ENCODE data around the gene ZRANB3. TPM values are rescaled to one million over a fixed set of nuclear protein-coding genes. Genes with fewer than 3 reads are reported as not detected.

Gene ZRANB3
- total RNA-seq, 1 donor from 2014 or later = 8.9 TPM

DNA sequence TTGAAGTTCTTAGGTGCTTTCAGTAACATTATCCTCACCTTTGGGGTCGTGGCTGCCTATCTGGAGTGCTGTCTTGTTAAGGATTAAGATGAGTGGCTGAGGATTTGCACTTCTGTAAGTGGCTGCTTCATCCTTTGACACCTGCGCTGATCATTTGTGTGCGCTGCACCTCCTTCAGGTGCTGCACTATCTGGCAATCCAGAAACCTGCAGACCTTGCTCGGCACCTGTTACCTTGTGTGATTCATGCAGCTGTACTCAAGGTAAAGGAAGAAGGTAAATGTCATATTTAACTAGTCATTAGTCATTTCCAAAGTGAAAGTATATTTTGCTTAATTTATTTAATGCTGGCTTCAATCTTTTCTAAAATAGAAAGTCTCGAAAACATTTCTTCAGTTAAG is 368.6 kb downstream of the ZRANB3 start:
- Histone ChIP-seq H3K79me2 (ENCODE audit: insufficient read depth, low read length) (no peaks in the 10 kb centered on the region), H3K36me3 (ENCODE audit: insufficient read depth, low read length) (peaks cover 20% of the 10 kb centered on the region), H3K27me3 (ENCODE audit: insufficient read depth, low read length) (no peaks in the 10 kb centered on the region), H3K9ac (ENCODE audit: low read length) (no peak overlapping the region), H3K27ac (ENCODE audit: low read depth, low read length) (no peak overlapping the region), H2AFZ (ENCODE audit: low read depth, low read length) (no peak overlapping the region), H3K4me1 (ENCODE audit: insufficient read depth, low read length) (peaks cover 5% of the 10 kb centered on the region), H3K4me3 (ENCODE audit: insufficient read depth, low read depth, low read length) (no peak overlapping the region), H3K9me3 (ENCODE audit: insufficient read depth, low read depth, low read length) (no peaks in the 10 kb centered on the region), H4K20me1 (ENCODE audit: insufficient read depth, low read length) (no peaks in the 10 kb centered on the region), H3K4me2 (ENCODE audit: low read length) (no peak overlapping the region)
- no peak for TF ChIP-seq CTCF (IDR thresholded peaks at IDR 0.05; ENCODE audit: insufficient read depth, low read depth, low read length)
- no peak for TF ChIP-seq EZH2 (IDR thresholded peaks at IDR 0.05; ENCODE audit: insufficient read depth, low read length)
- Mint-ChIP-seq H3K27ac (ENCODE audit: unreplicated experiment) (no peak overlapping the region), H3K36me3 (ENCODE audit: low read depth, unreplicated experiment) (peaks cover 2% of the 10 kb centered on the region), H3K9me3 (ENCODE audit: unreplicated experiment) (no peaks in the 10 kb centered on the region), H3K4me1 (ENCODE audit: low read depth, unreplicated experiment) (peaks cover 8% of the 10 kb centered on the region), H3K4me3 (ENCODE audit: unreplicated experiment) (no peak overlapping the region), H3K27me3 (ENCODE audit: low read depth, unreplicated experiment) (no peaks in the 10 kb centered on the region)
- FAIRE-seq = no peak
- no peak for DNase-seq (ENCODE audit: low read depth)

GRCh38 chr2:135159191-135159590 is 371.8 kb downstream of the ZRANB3 start:
- no peak overlapping the region for H3K27ac Mint-ChIP-seq (ENCODE audit: unreplicated experiment)
- H3K9ac ChIP-seq (ENCODE audit: low read length) = no peak overlapping the region
- H3K36me3 Mint-ChIP-seq (ENCODE audit: low read depth, unreplicated experiment) = peaks cover 12% of the 10 kb centered on the region
- peaks cover 19% of the 10 kb centered on the region for H3K36me3 ChIP-seq (ENCODE audit: insufficient read depth, low read length)
- H2AFZ ChIP-seq (ENCODE audit: low read depth, low read length) = no peak overlapping the region
- no peaks in the 10 kb centered on the region for H3K27me3 Mint-ChIP-seq (ENCODE audit: low read depth, unreplicated experiment)
- no peaks in the 10 kb centered on the region for H3K79me2 ChIP-seq (ENCODE audit: insufficient read depth, low read length)
- no peak overlapping the region for H3K4me3 ChIP-seq (ENCODE audit: insufficient read depth, low read depth, low read length)
- no peak overlapping the region for H3K27ac ChIP-seq (ENCODE audit: low read depth, low read length)
- no peaks in the 10 kb centered on the region for H3K4me1 ChIP-seq (ENCODE audit: insufficient read depth, low read length)
- no peak overlapping the region for H3K4me3 Mint-ChIP-seq (ENCODE audit: unreplicated experiment)
- H4K20me1 ChIP-seq (ENCODE audit: insufficient read depth, low read length) = no peaks in the 10 kb centered on the region
- TF ChIP-seq EZH2 (IDR thresholded peaks at IDR 0.05; ENCODE audit: insufficient read depth, low read length) (no peak), CTCF (IDR thresholded peaks at IDR 0.05; ENCODE audit: insufficient read depth, low read depth, low read length) (no peak)
- no peak overlapping the region for H3K4me2 ChIP-seq (ENCODE audit: low read length)
- FAIRE-seq = no peak
- H3K27me3 ChIP-seq (ENCODE audit: insufficient read depth, low read length) = no peaks in the 10 kb centered on the region
- no peaks in the 10 kb centered on the region for H3K9me3 Mint-ChIP-seq (ENCODE audit: unreplicated experiment)
- no peak for DNase-seq (ENCODE audit: low read depth)
- H3K9me3 ChIP-seq (ENCODE audit: insufficient read depth, low read depth, low read length) = no peaks in the 10 kb centered on the region
- peaks cover 1% of the 10 kb centered on the region for H3K4me1 Mint-ChIP-seq (ENCODE audit: low read depth, unreplicated experiment)

DNA sequence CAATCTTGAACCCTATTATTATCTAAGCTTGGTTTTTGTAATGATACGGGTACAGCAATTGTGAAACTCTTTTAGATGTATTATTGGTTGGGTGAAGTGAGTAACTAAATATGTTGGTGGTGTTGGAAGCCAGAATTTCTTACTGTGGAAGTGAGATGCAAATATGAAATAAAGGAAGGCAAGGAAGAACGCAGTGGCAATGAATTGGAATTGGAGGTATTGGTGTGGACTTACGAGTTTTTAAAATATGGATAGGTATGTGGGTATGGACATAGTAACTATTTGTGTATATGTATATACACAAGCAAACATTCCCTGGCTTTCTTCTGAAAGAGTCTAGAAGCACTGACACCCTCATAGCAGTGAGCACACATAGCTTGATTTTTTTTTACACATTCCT is 373.2 kb downstream of the ZRANB3 start:
- Histone ChIP-seq H3K4me2 (ENCODE audit: low read length) (no peak overlapping the region), H3K9ac (ENCODE audit: low read length) (no peak overlapping the region), H4K20me1 (ENCODE audit: insufficient read depth, low read length) (no peaks in the 10 kb centered on the region), H3K4me3 (ENCODE audit: insufficient read depth, low read depth, low read length) (no peak overlapping the region), H3K36me3 (ENCODE audit: insufficient read depth, low read length) (peaks cover 27% of the 10 kb centered on the region), H3K4me1 (ENCODE audit: insufficient read depth, low read length) (no peaks in the 10 kb centered on the region), H3K9me3 (ENCODE audit: insufficient read depth, low read depth, low read length) (no peaks in the 10 kb centered on the region), H2AFZ (ENCODE audit: low read depth, low read length) (no peak overlapping the region), H3K27ac (ENCODE audit: low read depth, low read length) (no peak overlapping the region), H3K27me3 (ENCODE audit: insufficient read depth, low read length) (no peaks in the 10 kb centered on the region), H3K79me2 (ENCODE audit: insufficient read depth, low read length) (no peaks in the 10 kb centered on the region)
- Mint-ChIP-seq H3K4me3 (ENCODE audit: unreplicated experiment) (no peak overlapping the region), H3K4me1 (ENCODE audit: low read depth, unreplicated experiment) (no peaks in the 10 kb centered on the region), H3K27me3 (ENCODE audit: low read depth, unreplicated experiment) (no peaks in the 10 kb centered on the region), H3K36me3 (ENCODE audit: low read depth, unreplicated experiment) (peaks cover 16% of the 10 kb centered on the region), H3K9me3 (ENCODE audit: unreplicated experiment) (no peaks in the 10 kb centered on the region), H3K27ac (ENCODE audit: unreplicated experiment) (no peak overlapping the region)
- FAIRE-seq = no peak
- no peak for DNase-seq (ENCODE audit: low read depth)
- TF ChIP-seq EZH2 (IDR thresholded peaks at IDR 0.05; ENCODE audit: insufficient read depth, low read length) = no peak
- TF ChIP-seq CTCF (IDR thresholded peaks at IDR 0.05; ENCODE audit: insufficient read depth, low read depth, low read length) = no peak
